ENCODE measurements around the gene SHISAL1.
"Not testable (repeated sequence)": the region's sequence is repeated elsewhere in the genome, so short reads cannot be mapped to it uniquely, and the experiment has no call there.

Gene SHISAL1

DNA sequence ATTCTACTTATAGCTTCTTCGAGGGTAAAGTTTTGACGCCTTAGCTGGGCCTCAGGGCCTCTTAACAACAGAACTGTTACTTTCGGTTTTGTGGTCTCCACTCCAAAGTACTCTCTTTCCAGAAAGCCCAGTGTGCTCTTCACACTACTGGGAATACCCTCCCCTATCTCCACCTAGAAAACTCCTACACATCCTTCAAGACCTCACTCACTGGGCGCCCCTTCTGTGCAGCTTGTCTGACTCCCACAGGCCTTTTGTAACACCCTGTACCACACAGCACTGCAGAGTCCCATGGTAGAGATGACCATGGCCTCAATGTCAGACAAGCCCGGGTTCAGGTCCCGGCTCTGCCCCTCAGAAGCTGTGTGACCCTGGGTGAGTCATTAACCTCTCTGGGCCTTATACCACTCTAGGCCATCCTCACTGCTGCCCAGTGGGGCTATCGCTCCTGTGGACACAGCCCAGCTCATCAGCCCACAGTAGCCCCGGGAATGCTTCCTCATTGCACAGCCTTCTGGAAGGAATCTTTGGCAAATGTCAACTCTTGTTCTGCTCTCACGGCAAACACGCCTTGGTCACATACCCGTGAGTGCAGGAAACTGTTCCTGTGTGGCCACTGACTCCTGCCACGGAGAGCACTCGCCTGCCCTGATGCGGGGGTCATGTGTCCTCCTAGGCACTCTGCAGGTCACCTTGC is 51.4 kb downstream of the SHISAL1 start:
- DNase-seq (ENCODE audit: low spot score), result no peak
- no peak for FAIRE-seq

- no peak for FAIRE-seq
- no peak for DNase-seq (ENCODE audit: low spot score)
These were observed 52.3 kb downstream of the SHISAL1 start for GRCh38 chr22:44260216-44261035.

- no peak for DNase-seq (ENCODE audit: low spot score)
- FAIRE-seq, result no peak
These were observed 53.2 kb downstream of the SHISAL1 start for GRCh38 chr22:44259366-44260215.

DNA sequence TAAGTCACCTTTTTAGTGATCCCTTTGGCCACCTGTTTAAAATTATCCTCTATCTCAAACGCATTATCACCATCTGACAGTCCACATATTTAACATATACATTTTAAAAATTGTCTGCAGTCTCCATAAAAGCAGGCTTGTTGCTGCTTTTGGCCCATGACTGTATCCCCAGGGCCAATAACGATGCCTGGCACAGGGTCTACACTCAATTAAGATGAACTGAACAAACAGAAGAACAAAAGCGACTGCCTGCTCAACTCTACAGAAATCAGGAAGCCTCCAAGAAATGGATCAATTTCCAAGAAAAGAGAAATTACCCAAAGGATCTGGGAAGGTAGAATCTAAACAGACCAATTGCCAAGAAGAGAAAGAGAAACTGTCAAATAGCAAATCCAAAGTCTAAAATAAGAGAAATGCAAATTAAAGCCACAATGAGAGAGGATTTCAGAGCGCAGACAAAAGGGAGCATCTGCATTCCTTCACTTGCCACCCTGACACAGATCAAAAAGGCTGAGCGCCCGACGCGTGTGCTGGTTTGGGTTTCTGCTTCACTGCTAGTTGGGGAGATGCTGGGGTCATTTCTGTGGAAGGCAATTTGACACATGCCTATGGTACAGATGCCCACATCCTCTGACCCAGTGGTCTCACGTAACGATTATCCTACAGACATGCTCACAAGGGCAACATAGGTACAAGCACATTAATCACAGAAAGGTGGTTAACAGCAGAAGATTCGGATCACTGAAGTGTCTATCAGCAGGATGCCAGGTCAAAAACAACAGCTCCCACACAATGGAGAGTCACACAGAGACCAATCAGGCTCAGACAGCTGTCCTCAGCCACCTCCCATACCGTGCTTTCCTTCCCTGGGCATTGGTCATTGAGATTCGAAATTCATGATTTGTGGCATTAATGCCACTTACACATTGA is 55.9 kb downstream of the SHISAL1 start:
- FAIRE-seq (no peak), DNase-seq (ENCODE audit: low spot score) (no peak)

- no peak for DNase-seq (ENCODE audit: low spot score)
These were observed 56.7 kb downstream of the SHISAL1 start for GRCh38 chr22:44256085-44256484.

GRCh38 chr22:44254811-44255210 is 57.9 kb downstream of the SHISAL1 start:
- DNase-seq (ENCODE audit: low spot score), result no peak
- FAIRE-seq, result no peak

More at GRCh38 chr22:44256085-44256484, 56.7 kb downstream of the SHISAL1 start:
- FAIRE-seq, result no peak

DNA sequence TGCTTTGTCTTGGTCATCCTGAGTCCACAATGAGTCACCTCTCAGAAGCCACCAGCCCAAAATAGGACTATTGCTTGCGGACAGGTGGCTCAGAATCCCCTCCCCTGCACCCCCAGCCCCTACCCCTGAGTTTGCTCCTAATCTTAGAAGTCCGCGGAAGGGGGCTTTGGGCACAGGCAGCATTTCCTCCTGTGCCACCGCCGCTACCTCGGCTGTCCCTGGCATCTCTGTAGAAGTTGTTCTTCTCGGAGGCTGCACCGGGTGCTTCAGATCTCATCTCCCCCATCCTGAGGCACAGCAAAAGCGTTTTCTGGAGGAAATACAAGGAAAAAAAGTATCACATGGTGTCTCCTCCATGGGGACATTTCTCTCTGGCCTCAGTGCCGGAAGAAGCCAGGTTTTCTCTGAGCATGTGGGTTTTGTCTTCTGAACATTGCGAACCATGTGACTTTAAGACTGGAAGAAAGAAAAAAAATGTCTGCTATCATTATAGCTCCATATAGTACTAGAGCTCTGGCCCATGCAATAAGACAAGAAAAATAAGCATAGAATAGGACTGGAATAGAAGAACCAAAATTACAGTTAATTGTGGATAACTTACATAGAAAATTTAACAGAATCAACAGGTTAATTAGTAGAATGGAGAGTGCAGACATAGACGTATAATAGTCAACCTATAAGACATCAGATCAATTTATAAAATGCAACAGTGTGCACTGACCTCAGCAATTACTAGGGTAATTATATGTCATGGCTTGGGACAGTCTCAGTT is 63.2 kb downstream of the SHISAL1 start:
- FAIRE-seq, result no peak
- no peak for DNase-seq (ENCODE audit: low spot score)

GRCh38 chr22:44248926-44249325 is 63.8 kb downstream of the SHISAL1 start:
- DNase-seq (ENCODE audit: low spot score) (no peak), FAIRE-seq (no peak)

GRCh38 chr22:44247923-44248892 is 64.5 kb downstream of the SHISAL1 start:
- peak; percentile 53 for FAIRE-seq

GRCh38 chr22:44247346-44247745 is 65.4 kb downstream of the SHISAL1 start:
- FAIRE-seq (no peak), DNase-seq (ENCODE audit: low spot score) (no peak)

More at GRCh38 chr22:44247923-44248892, 64.5 kb downstream of the SHISAL1 start:
- no peak for DNase-seq (ENCODE audit: low spot score)

DNA sequence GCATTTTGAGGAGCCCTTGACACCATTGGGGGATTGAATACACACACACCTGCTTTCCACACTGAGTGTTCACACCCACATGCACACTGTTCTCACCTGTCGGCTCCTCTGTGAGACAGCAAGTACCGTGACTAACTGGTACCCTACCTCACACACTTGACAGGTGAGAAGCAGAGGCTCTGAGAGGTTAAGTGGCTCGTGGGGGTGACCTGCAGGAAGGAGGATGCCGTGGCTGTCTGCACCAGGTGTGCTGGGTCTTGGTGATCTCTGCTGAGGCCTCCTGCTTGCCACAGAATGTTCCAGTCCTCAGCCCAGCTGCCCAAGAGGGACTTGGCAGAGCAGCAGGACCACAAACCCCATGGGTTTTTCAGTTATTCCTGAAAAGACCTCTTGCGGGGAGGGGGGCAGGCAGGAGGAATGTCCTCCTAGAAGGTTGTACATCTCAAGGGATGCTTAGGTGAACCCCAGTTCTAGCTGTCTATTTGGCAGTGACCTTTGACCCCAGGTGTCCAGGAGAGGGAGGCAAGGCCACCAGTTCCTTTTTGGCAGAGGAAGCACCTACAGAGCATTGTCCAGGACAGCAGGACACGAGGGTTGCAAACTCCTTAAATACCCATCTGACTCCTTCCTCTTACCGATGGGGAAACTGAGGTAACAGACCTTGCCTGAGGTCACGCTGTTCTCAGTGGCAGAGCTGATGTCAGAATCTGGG is 66.0 kb downstream of the SHISAL1 start:
- DNase-seq (ENCODE audit: low spot score) (no peak), FAIRE-seq (no peak)

- DNase-seq (ENCODE audit: low spot score) (no peak), FAIRE-seq (peak; percentile 23)
These were observed 66.9 kb downstream of the SHISAL1 start for GRCh38 chr22:44245867-44246266.

GRCh38 chr22:44245438-44245837 is 67.3 kb downstream of the SHISAL1 start:
- FAIRE-seq (no peak), DNase-seq (ENCODE audit: low spot score) (no peak)

GRCh38 chr22:44244265-44244822 is 68.4 kb downstream of the SHISAL1 start:
- FAIRE-seq, result no peak
- DNase-seq (ENCODE audit: low spot score), result no peak

GRCh38 chr22:44243761-44244160 is 69.0 kb downstream of the SHISAL1 start:
- DNase-seq (ENCODE audit: low spot score), result no peak

GRCh38 chr22:44242946-44243724 is 69.6 kb downstream of the SHISAL1 start:
- no peak for FAIRE-seq
- DNase-seq (ENCODE audit: low spot score), result no peak

More at GRCh38 chr22:44243761-44244160, 69.0 kb downstream of the SHISAL1 start:
- no peak for FAIRE-seq

DNA sequence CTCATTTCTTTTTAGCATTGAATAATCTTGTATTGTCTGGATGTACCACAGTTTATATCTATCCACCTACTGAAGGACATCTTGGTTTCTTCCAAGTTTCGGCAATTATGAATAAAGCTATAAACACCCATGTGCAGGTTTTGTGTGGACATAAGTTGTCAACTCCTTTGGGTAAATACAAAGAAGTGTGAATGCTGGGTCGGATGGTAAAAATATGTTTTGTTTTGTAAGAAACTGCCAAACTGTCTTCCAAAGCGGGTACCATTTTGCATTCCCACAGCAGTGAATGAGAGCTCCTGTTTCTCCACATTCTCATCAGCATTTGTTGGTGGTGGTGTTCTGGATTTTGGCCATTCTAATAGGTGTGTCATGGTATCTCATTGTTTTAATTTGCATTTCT is 71.6 kb downstream of the SHISAL1 start:
- peak; percentile 27 for FAIRE-seq
- DNase-seq (ENCODE audit: low spot score), result not testable (repeated sequence)

All from urothelium cell line (cell line).